Activated gamma-delta T cell treated with anti-CD3 and anti-CD28 coated beads, Interleukin-2, amount 50 U/mL, for 16 hours (primary cell): ENCODE data around the gene MYO7B.

Source experiments
- DNase-seq: peaks from one replicate; pipeline ENCODE4 v3.0.0-alpha.2; 2020; ENCODE audit warnings: low read depth

MYO7B gene

GRCh38 chr2:127650785-127651380, 115.4 kb downstream of the MYO7B start:
- no peak for DNase-seq

DNA sequence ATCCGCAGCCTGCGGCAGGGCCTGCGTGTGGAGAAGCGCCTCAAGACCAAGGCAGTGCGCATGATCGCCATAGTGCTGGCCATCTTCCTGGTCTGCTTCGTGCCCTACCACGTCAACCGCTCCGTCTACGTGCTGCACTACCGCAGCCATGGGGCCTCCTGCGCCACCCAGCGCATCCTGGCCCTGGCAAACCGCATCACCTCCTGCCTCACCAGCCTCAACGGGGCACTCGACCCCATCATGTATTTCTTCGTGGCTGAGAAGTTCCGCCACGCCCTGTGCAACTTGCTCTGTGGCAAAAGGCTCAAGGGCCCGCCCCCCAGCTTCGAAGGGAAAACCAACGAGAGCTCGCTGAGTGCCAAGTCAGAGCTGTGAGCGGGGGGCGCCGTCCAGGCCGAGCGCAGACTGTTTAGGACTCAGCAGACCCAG, 115.9 kb downstream of the MYO7B start:
- DNase-seq: no peak

DNA sequence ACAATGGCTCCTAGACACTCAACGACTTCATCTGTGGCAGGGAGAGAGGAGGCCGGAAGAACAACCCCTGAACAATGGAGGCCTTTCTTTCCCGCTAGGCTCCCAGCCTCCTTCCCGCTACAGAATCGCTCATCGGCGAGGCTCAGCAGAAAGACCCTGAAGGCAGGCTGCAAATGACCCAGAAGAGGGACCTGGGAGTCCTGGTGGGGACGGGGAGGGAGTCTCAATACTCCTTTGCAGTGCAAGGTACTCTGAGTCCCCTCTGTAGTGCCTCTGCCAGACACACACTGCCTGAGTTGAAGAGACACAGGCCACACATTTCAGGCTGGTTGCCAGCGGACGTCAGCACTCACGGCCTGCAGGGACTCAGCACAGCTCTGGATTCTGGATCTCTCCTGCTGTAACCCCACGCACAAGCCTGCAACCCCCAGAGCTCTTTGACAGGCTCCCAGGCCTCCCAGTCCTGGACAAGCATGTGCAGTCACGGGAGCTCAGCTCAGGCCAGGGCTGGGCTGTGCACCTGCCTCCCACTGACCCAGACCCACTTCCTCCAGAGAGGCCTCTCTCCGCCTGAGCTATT, 116.6 kb downstream of the MYO7B start:
- no peak for DNase-seq

- no peak for DNase-seq
Measured at GRCh38 chr2:127652786-127653357, 117.4 kb downstream of the MYO7B start.

DNA sequence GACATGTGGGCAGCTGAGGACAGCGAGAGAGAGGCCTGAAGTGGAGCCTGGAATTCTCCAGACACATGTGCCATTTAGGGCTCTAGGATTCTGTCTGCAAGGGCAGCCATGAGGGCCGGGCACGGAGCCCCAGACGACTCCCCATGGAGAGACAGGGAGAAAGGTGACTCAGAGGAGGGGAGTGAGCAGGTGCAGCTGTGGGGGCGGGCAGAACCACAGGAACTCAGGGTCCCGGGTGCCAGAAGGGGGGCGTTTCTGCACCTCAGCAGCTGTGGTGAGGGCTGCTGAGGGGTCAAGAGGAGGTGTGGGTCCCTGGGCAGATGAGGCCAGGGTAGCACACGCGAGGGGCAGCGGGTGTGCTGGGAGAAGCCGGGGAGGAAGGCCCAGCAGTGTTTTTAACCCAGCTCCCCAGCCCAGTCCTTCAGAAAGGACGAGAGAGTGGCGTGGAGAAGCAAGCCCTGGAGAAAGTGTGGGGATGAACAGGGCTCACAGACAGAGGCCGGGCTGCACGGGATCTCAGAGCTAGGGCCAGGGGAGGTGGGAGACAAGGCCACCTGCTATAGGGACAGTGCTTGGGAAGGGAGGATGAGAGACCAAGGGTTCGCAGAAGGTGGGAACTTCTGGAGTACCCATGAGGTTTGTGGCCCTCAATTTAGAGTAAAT, 118.1 kb downstream of the MYO7B start:
- DNase-seq: no peak

DNA sequence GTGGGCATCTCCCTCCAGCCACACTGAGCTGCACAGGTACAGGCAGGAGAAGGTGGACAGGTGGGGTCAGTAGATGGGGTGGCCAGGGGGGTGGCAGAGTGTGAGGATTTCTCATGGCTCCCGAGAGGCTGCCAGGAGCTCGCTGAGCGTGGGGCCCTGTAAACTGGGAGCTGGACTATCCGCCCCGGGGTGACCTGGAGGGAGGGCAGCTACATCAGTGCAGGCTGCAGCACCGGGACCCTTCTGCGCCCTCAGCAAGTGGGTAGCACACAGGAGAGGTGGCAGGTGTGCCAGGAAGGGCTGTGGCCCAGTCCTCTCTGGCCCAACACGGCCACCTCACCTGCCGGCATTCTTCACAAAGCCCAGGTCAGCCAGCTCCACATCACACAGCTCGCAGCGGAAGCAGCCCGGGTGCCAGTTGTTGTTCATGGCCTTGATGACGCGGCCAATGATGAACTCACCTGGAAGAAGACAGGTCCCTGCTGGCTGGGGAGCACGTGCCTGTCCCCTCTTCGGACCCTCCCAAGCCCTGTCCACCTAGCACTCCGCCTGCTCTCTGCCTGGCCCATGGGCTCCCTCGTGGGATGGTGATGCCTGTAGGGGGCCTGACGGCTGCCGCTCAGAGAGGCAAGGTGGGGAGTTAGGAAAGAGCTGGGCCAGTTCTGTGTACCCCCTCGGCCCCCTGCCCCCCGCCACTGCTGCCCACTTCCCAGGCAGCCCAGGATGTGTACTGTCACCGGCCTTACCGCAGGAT, 118.8 kb downstream of the MYO7B start:
- no peak for DNase-seq

GRCh38 chr2:127654838-127655175, 119.3 kb downstream of the MYO7B start:
- no peak for DNase-seq

GRCh38 chr2:127655209-127656073, 120.0 kb downstream of the MYO7B start:
- DNase-seq: no peak

- DNase-seq: no peak
Measured at GRCh38 chr2:127656569-127657231, 121.2 kb downstream of the MYO7B start.

DNA sequence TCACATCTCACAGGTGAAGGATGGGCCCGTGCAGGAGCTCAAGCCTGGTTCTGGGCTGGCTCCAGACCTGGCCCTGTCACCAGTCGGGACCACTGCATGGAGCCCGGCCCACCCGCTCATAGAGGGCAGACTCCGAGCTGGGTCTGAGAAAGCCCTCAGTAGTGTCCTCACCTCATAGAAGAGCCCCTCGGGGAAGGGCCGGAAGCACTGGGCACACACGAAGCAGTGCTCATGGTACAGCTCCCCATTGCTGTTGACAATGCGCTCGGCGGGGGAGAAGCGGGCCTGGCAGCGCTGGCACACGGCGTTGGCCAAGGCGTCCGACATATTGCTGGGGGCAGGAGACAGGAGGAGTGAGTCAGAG, 121.7 kb downstream of the MYO7B start:
- no peak for DNase-seq

DNA sequence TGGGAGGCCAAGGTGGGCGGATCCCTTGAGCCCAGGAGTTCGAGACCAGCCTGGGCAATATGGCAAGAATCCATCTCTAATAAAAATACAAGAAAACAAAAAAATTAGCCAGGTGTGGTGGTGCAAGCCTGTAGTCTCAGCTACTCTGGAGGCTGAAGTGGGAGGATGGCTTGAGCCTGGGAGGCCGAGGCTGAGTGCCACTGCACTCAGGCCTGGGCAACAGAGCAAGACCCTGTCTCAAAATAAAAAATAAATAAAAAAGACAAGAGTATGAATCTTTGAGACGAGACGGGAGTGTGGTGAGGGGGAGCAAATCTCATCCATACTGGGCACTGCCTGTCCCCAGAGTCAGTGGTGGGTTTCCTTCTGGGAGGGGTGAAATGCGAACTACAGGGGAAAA, 122.7 kb downstream of the MYO7B start:
- DNase-seq: no peak

GRCh38 chr2:127658641-127659407, 123.3 kb downstream of the MYO7B start:
- no peak for DNase-seq

DNA sequence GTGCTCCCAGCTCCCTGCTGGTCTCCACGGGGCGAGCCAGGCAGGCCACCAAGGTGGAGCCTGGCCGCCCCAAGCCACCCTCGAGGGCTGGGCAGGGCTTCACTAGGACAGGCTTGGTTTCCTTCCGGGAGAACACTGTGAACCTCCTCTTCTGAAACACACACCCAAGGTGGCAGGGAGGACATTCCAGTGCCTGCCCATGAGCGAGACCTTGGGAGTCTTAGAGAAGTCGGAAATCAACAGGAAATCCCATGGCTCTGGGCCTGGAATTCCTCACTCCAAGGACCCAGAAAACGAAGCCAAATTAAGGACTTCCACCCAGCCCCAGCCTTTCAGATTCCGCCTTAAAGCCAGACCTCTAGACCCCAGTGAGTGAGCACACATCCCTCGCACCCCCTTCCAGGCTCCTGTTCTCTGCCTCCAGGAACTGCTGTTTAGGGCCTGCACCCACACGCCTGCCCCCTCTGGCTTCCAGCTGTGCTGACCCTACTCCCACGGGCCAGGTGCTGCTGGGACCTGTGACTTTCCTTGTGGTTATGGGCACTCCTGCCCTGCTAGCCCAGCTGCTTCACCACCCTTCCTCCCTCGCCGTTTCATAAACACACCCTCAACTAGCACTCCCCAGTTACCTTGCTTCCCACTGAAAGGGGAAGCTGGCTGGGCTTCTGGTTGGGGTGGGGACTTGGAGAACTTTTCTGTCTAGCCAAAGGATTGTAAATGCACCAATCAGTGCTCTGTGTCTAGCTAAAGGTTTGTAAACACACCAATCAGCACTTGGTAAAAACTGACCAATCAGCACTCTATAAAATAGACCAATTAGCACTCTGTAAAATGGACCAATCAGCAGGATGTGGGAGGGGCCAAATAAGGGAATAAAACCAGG, 124.2 kb downstream of the MYO7B start:
- no peak for DNase-seq

DNA sequence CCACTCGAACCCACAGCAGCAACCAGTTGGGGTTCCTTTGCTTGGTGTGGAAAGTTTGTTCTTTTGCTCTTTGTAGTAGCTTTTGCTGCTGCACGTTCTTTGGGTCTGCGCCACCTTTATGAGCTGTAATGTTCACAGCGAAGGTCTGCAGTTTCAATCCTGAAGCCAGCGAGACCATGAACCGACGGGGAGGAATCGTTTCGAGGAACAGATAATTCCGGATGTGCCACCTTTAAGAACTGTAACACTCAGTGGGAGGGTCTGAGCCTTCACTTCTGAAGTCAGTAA, 124.8 kb downstream of the MYO7B start:
- no peak for DNase-seq

- DNase-seq: no peak
Measured at GRCh38 chr2:127661072-127661649, 125.7 kb downstream of the MYO7B start.

DNA sequence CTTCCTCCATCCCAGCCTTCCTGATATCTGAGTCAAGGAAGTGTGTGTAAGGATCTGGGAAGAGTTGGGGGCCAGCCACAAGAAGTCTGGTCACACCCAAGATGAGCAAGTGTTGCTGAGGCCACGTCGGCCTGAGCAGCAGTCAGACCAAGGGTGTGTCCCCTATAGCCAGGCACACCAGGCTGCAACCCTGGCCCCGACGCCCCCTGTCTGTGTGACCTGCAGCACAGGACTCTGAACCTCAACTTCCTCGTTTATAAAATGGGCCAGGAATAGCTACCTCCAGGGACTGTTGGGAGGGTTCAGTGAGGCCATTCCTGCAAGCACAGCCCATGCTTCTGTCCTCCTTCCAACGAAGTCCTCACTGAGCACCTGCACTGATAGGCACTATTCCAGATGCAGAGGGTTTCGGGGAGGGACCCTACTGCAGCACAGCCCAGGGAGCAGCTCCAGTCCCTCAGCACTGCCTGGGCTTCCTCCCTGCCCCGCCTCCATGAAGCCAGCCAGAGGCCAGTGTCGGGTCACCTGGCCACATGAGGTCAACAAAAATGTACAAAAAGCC, 126.5 kb downstream of the MYO7B start:
- DNase-seq: no peak

GRCh38 chr2:127662937-127663565, 127.6 kb downstream of the MYO7B start:
- DNase-seq: no peak

DNA sequence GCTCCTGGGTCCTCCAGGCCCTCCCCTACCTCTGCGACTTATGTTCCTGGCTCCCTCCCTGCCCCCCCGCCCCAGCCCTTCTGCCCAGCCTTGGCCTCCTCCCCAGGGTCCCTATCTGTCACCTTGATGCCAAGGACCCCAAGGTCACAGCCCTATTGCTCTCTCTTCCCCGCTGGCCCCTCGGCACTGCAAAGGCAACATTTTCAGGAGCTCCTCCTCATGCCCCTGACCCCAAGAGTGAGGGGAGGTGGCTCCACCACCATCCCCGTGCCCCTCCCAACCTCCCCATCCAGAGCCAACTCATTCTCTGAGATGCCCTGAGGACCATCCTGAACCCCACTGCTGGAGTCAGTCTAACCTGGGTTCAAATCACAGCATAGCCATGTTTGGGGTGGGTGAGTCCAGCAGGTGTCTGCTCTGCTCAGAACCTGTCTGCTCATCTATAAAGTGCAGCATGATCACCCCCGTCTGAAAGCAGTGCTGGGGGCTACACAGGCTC, 128.1 kb downstream of the MYO7B start:
- no peak for DNase-seq
